OCI-LY3 (cell line): ENCODE measurements around the gene COL12A1.

ENCODE experiments used
- H2AFZ ChIP-seq: fragments of 200-600, 300-600 bp; shearing (Covaris generic); 2 replicates; pipeline ENCODE4 v1.6.0; 2014; ENCODE audit warnings: antibody characterized with exemption, low read depth, low read length
- H3K27ac ChIP-seq: fragments of 200-600, 300-600 bp; sonication (generic); 2 replicates; pipeline ENCODE4 v1.5.1; 2014; ENCODE audit warnings: mild to moderate bottlenecking, low read length, moderate library complexity, mixed read lengths
- H3K27me3 ChIP-seq: fragments of 200-600, 300-600 bp; sonication (generic); 2 replicates; pipeline ENCODE4 v1.6.1; 2014; ENCODE audit warnings: low read depth, low read length, mixed read lengths
- H3K36me3 ChIP-seq: fragments of 200-600, 300-600 bp; sonication (generic); replicated peaks from 2 replicates; pipeline ENCODE3; 2014; ENCODE audit warnings: low read depth, low read length, mixed read lengths
- H3K4me1 ChIP-seq: fragments of 300-600, 200-600 bp; sonication (generic); 2 replicates; pipeline ENCODE4 v1.6.1; 2014; ENCODE audit warnings: low read length, mixed read lengths
- H3K4me2 ChIP-seq: fragments of 200-600, 300-600 bp; sonication (generic); 2 replicates; pipeline ENCODE4 v1.6.1; 2014; ENCODE audit warnings: low read length, mixed read lengths
- H3K4me3 ChIP-seq: fragments of 300-600, 200-600 bp; sonication (generic); 2 replicates; pipeline ENCODE4 v1.5.1; 2014; ENCODE audit warnings: antibody characterized with exemption, mild to moderate bottlenecking, low read length, moderate library complexity
- H3K79me2 ChIP-seq: fragments of 300-600, 200-600 bp; shearing (Covaris generic); 2 replicates; pipeline ENCODE4 v1.6.1; 2014; ENCODE audit warnings: mild to moderate bottlenecking, low read length, mixed read lengths
- H3K9ac ChIP-seq: fragments of 300-600, 200-600 bp; shearing (Covaris generic); 2 replicates; pipeline ENCODE4 v1.6.0; 2014; ENCODE audit warnings: mild to moderate bottlenecking, low read length, moderate library complexity
- H3K9me3 ChIP-seq: fragments of 200-600, 300-600 bp; shearing (Covaris generic); 2 replicates; pipeline ENCODE4 v1.6.1; 2014; ENCODE audit warnings: low read length, mixed read lengths; ENCODE audit not compliant: insufficient read depth
- H4K20me1 ChIP-seq: fragments of 200-600, 300-600 bp; sonication (generic); 2 replicates; pipeline ENCODE4 v1.6.1; 2016; ENCODE audit warnings: low read length, mixed read lengths; ENCODE audit not compliant: insufficient read depth
- EZH2phosphoT487 ChIP-seq: fragments of 200-600 bp; shearing (Covaris generic); IDR thresholded peaks from 2 replicates; pipeline ENCODE4 v1.6.1; 2018; ENCODE audit warnings: antibody characterized with exemption, mixed run types, low read depth
- TF ChIP-seq, protein P1 (sequence below): fragments of 200-600, 300-600 bp; sonication (generic); IDR thresholded peaks from 2 replicates; pipeline ENCODE4 v1.5.1; 2014; ENCODE audit warnings: antibody characterized with exemption, low read length, low read depth

The COL12A1 gene

GRCh38 chr6:75220357-75220756 lies 14.5 kb upstream of the COL12A1 start:
- Histone ChIP-seq H3K27me3 (no peaks in the 10 kb centered on the region), H2AFZ (no peak overlapping the region), H3K4me1 (peaks cover 6% of the 10 kb centered on the region), H3K9me3 (no peaks in the 10 kb centered on the region), H4K20me1 (no peaks in the 10 kb centered on the region), H3K79me2 (no peaks in the 10 kb centered on the region), H3K4me3 (no peak overlapping the region), H3K27ac (no peak overlapping the region), H3K36me3 (no peaks in the 10 kb centered on the region), H3K4me2 (no peak overlapping the region), H3K9ac (no peak overlapping the region)
- no peak for TF ChIP-seq EZH2phosphoT487
- TF ChIP-seq, protein P1, sequence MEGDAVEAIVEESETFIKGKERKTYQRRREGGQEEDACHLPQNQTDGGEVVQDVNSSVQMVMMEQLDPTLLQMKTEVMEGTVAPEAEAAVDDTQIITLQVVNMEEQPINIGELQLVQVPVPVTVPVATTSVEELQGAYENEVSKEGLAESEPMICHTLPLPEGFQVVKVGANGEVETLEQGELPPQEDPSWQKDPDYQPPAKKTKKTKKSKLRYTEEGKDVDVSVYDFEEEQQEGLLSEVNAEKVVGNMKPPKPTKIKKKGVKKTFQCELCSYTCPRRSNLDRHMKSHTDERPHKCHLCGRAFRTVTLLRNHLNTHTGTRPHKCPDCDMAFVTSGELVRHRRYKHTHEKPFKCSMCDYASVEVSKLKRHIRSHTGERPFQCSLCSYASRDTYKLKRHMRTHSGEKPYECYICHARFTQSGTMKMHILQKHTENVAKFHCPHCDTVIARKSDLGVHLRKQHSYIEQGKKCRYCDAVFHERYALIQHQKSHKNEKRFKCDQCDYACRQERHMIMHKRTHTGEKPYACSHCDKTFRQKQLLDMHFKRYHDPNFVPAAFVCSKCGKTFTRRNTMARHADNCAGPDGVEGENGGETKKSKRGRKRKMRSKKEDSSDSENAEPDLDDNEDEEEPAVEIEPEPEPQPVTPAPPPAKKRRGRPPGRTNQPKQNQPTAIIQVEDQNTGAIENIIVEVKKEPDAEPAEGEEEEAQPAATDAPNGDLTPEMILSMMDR = no peak

- no peaks in the 10 kb centered on the region for H4K20me1 ChIP-seq
- H3K36me3 ChIP-seq = no peaks in the 10 kb centered on the region
- no peak overlapping the region for H3K9ac ChIP-seq
- H3K79me2 ChIP-seq = no peaks in the 10 kb centered on the region
- H3K9me3 ChIP-seq = no peaks in the 10 kb centered on the region
- no peak overlapping the region for H3K4me3 ChIP-seq
- H3K27ac ChIP-seq = no peak overlapping the region
- no peak overlapping the region for H2AFZ ChIP-seq
- no peak overlapping the region for H3K4me2 ChIP-seq
- no peak for TF ChIP-seq EZH2phosphoT487
- TF ChIP-seq, protein P1 = no peak
- no peaks in the 10 kb centered on the region for H3K27me3 ChIP-seq
- H3K4me1 ChIP-seq = peaks cover 6% of the 10 kb centered on the region
These were observed 13.4 kb upstream of the COL12A1 start for GRCh38 chr6:75219263-75219662.

DNA sequence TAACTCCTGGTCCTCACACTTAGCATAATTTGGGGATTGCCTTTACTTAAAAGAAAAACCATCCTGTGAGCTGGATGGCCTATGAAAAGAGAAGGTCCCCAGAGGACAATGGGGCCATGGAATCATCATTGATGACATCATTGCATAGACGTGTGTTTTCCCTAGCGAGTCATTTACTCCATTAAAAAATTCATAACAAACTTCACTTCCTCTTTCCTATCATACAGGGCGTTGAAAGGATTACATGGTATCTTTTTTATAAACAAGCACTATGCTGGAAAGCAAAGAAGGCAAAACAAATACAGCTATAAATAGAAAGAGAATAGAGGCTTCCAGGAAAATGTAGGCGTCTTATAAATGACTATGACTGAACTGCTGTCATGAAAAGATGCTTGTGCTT lies 11.3 kb upstream of the COL12A1 start:
- Histone ChIP-seq H2AFZ (no peak overlapping the region), H3K4me2 (no peak overlapping the region), H3K9ac (no peak overlapping the region)

DNA sequence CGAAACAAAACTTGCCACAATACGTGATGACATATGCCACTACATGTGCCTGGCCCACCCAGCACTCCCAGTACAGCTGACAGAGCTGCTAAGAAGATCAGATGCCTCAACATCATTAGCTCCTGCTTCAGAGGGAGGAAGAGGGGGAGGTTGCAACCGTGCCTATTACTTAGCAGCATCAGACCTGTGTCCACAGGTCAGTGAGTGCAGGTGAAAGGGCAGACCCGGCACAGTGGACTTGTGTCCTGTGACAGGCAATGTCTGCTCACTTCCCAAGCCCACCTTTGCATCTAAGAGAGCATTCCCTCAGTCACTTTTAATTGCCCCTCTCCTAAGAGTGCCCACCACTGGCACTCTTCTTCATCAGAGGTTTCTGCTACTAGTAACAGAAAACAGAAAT lies 9.4 kb upstream of the COL12A1 start:
- H3K9ac ChIP-seq = no peak overlapping the region
- H3K4me3 ChIP-seq = no peak overlapping the region
- H4K20me1 ChIP-seq = no peaks in the 10 kb centered on the region
- no peaks in the 10 kb centered on the region for H3K36me3 ChIP-seq
- TF ChIP-seq, protein P1 = no peak
- TF ChIP-seq EZH2phosphoT487 = no peak
- H3K27ac ChIP-seq = no peak overlapping the region
- H2AFZ ChIP-seq = no peak overlapping the region
- no peaks in the 10 kb centered on the region for H3K9me3 ChIP-seq
- H3K4me1 ChIP-seq = peaks cover 20% of the 10 kb centered on the region
- no peak overlapping the region for H3K4me2 ChIP-seq
- H3K79me2 ChIP-seq = no peaks in the 10 kb centered on the region
- H3K27me3 ChIP-seq = no peaks in the 10 kb centered on the region

More for the DNA sequence above, 11.3 kb upstream of the COL12A1 start:
- Histone ChIP-seq H3K4me3 (no peak overlapping the region), H3K36me3 (no peaks in the 10 kb centered on the region), H3K27me3 (no peaks in the 10 kb centered on the region), H3K27ac (no peak overlapping the region), H3K79me2 (no peaks in the 10 kb centered on the region), H4K20me1 (no peaks in the 10 kb centered on the region), H3K4me1 (peaks cover 11% of the 10 kb centered on the region), H3K9me3 (no peaks in the 10 kb centered on the region)
- no peak for TF ChIP-seq EZH2phosphoT487
- TF ChIP-seq, protein P1 = no peak
